Loucy (cell line): ENCODE results near the gene IGFBP2.

ENCODE experiments used
- CTCF ChIP-seq: fragments of 200-600 bp; sonication (generic); conservative IDR thresholded peaks from 2 replicates; pipeline ENCODE4 v1.5.1; 2014; ENCODE audit warnings: mild to moderate bottlenecking, antibody characterized with exemption, low read length
- EZH2phosphoT487 ChIP-seq: fragments of 200-600 bp; IDR thresholded peaks from 2 replicates; pipeline ENCODE4 v1.6.1; 2018; ENCODE audit warnings: antibody characterized with exemption, mild to moderate bottlenecking, moderate library complexity, borderline replicate concordance

GRCh38 chr2:216626875-216627245 is 6.4 kb upstream of the IGFBP2 start:
- TF ChIP-seq CTCF (no peak), EZH2phosphoT487 (no peak)
